Uterus (tissue), 4 donors: ENCODE data around the gene G2E3. TPM values are rescaled to one million over a fixed set of nuclear protein-coding genes. Genes with fewer than 3 reads are reported as not detected.

Experiments used
- DNase-seq, 2 donors: peaks; one replicate each; pipeline ENCODE4 v3.0.0-alpha.2; 2019 to 2020
- H3K27ac ChIP-seq, 2 donors: fragments of 200-600 bp; sonication (generic); 1 replicate in 1 of 2; 2 replicates in 1 of 2; pipeline ENCODE4 v1.5.1; 2016 to 2018
- H3K27me3 ChIP-seq, 2 donors: fragments of 200-600 bp; sonication (generic); one replicate each; pipeline ENCODE4 v1.5.1; 2018 to 2019; ENCODE audit warnings: control low read depth in 1 of 2
- H3K36me3 ChIP-seq, 2 donors: fragments of 200-600 bp; sonication (generic); one replicate each; pipeline ENCODE4 v1.5.1; 2019; ENCODE audit warnings: control low read depth in 1 of 2
- H3K4me1 ChIP-seq, 2 donors: fragments of 200-600 bp; sonication (generic); one replicate each; pipeline ENCODE4 v1.5.1; 2018 to 2019; ENCODE audit warnings: control low read depth in 1 of 2
- H3K4me3 ChIP-seq, 2 donors: fragments of 200-600 bp; sonication (generic); 1 replicate in 1 of 2; 2 replicates in 1 of 2; pipeline ENCODE4 v1.5.1; 2018 to 2019; ENCODE audit warnings: mild to moderate bottlenecking in 1 of 2
- H3K9me3 ChIP-seq, 2 donors: fragments of 200-600 bp; sonication (generic); one replicate each; pipeline ENCODE4 v1.5.1; 2019; ENCODE audit warnings: control low read depth in 1 of 2
- CTCF ChIP-seq, 4 experiments: fragments of 200-600 bp in 2 of 4; fragments of 450-650 bp in 2 of 4; sonication (generic) in 2 of 4; IDR thresholded peaks; one replicate each; pipeline ENCODE4 v1.5.1; 2016 to 2019; ENCODE audit warnings: antibody characterized with exemption in 4 of 4, mild to moderate bottlenecking in 2 of 4, moderate library complexity in 1 of 4
- POLR2A ChIP-seq, 2 donors: fragments of 450-650 bp; IDR thresholded peaks; one replicate each; pipeline ENCODE4 v1.6.1; 2016; ENCODE audit warnings: antibody characterized with exemption in 2 of 2, mild to moderate bottlenecking in 1 of 2, moderate library complexity in 1 of 2
- intact Hi-C: fragments of 100-400 bp; cut with DNase I; formaldehyde crosslinking; loops from one replicate; pipeline ENCODE4 v1.15.1; 2023; ENCODE audit warnings: low total_unique reads
- total RNA-seq, 4 donors: library from RNA; depleted of rRNA in 3 of 4; stranded (reverse); fragments of >200 nt in 3 of 4; gene quantifications; one replicate each; pipeline versions ENCODE4 v1.1.0 to v1.2.4, GENCODE V29; 2014 to 2023
- donor health status: DM: yes; HTN: yes; CAD: no.

Gene G2E3
- total RNA-seq, 4 donors from 2014 or later = 3.1 to 48.9 (median 17.5) TPM

- Histone ChIP-seq H3K27me3 (no peaks in the 10 kb centered on the region), H3K36me3 (no peaks in the 10 kb centered on the region), H3K4me1 (no peaks in the 10 kb centered on the region), H3K27ac (no peak overlapping the region), H3K4me3 (no peak overlapping the region), H3K9me3 (no peaks in the 10 kb centered on the region)
- intact Hi-C loops = no loop called here
- TF ChIP-seq POLR2A (IDR thresholded peaks at IDR 0.05) = no peak
- TF ChIP-seq CTCF (IDR thresholded peaks at IDR 0.05) = no peak
- DNase-seq = no peak
Measured at GRCh38 chr14:30551460-30551859, 7.5 kb upstream of the G2E3 start.

- Histone ChIP-seq H3K36me3 (no peaks in the 10 kb centered on the region), H3K27me3 (no peaks in the 10 kb centered on the region), H3K27ac (no peak overlapping the region), H3K9me3 (no peaks in the 10 kb centered on the region), H3K4me3 (no peak overlapping the region), H3K4me1 (no peaks in the 10 kb centered on the region)
- TF ChIP-seq POLR2A (IDR thresholded peaks at IDR 0.05) (no peak), CTCF (IDR thresholded peaks at IDR 0.05) (no peak)
- intact Hi-C loops = no loop called here
- DNase-seq = no peak
Measured at GRCh38 chr14:30553311-30553989, 5.5 kb upstream of the G2E3 start.

GRCh38 chr14:30558362-30558674 is 640 bp upstream of the G2E3 start:
- peaks cover 0 to 3% of the 10 kb centered on the region in 2 donors for H3K4me1 ChIP-seq
- peak overlapping the region; percentile 94 for H3K4me3 ChIP-seq
- no peaks in the 10 kb centered on the region for H3K36me3 ChIP-seq
- no peaks in the 10 kb centered on the region for H3K27me3 ChIP-seq
- DNase-seq = no peak
- intact Hi-C loops = no loop called here
- H3K9me3 ChIP-seq = no peaks in the 10 kb centered on the region
- TF ChIP-seq POLR2A (IDR thresholded peaks at IDR 0.05) = no peak
- TF ChIP-seq CTCF (IDR thresholded peaks at IDR 0.05) = no peak
- H3K27ac ChIP-seq = peak overlapping the region; percentile 87 to 89

GRCh38 chr14:30559638-30560091 is 707 bp downstream of the G2E3 start:
- Histone ChIP-seq H3K4me3 (peak overlapping the region; percentile 94), H3K27ac (peak overlapping the region; percentile 87 to 89), H3K4me1 (peaks cover 0 to 3% of the 10 kb centered on the region in 2 donors), H3K36me3 (no peaks in the 10 kb centered on the region), H3K27me3 (no peaks in the 10 kb centered on the region), H3K9me3 (no peaks in the 10 kb centered on the region)
- no peak for DNase-seq
- TF ChIP-seq CTCF (IDR thresholded peaks at IDR 0.05) = no peak
- TF ChIP-seq POLR2A (IDR thresholded peaks at IDR 0.05) = no peak
- intact Hi-C loops = no loop called here

GRCh38 chr14:30560581-30560980 is 1.6 kb downstream of the G2E3 start:
- peaks cover 0 to 3% of the 10 kb centered on the region in 2 donors for H3K4me1 ChIP-seq
- intact Hi-C loops = no loop called here
- H3K27ac ChIP-seq = no peak overlapping the region
- DNase-seq = no peak
- no peaks in the 10 kb centered on the region for H3K27me3 ChIP-seq
- H3K4me3 ChIP-seq = no peak overlapping the region
- no peaks in the 10 kb centered on the region for H3K36me3 ChIP-seq
- TF ChIP-seq POLR2A (IDR thresholded peaks at IDR 0.05) (no peak), CTCF (IDR thresholded peaks at IDR 0.05) (no peak)
- no peaks in the 10 kb centered on the region for H3K9me3 ChIP-seq
